Hypothalamus (tissue), 51 donors: ENCODE measurements around the gene TGFBR2.

Experiments
- DNase-seq, 51 donors: peaks; one replicate each; lab custom pipeline; 2025; lab: John Stamatoyannopoulos, UW

TGFBR2 gene

DNA sequence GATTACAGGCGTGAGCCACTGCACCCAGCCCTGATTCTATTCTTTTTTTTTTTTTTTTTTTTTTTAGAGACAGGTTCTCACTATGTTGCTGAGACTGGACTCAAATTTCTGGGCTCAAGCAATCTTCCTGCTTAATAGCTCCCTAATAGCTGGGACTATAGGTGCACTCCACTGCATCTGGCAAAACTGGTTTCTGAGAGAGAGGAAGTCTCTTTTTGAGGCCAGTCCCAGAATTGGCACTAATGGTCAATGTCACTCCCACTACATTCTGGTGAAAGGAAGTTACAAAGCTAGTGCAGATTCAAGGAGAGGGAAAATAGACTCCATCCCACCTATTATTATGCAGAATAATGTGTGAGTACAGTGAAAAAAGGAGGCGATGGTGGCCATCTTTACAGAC lies 5.8 kb upstream of the TGFBR2 start:
- DNase-seq = no peak

DNA sequence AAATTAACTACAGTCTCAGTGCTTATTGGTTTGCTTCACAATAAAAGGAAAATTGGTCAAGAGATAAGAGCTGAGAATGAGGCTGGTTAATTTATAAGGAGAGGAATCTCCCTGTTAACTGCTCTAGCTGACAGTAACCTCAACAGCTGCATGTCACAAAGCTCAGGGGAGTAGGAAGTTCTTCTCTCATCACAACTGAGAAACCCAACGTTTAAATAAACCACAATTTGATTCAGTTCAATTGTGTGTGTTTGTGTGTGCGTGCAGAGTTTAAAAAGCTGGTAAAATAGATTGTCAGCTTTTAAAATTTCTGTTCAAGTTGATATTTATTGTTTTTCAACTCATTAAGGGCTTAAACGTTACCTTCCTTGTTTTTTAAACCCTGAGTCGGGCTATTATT lies 3.5 kb upstream of the TGFBR2 start:
- no peak for DNase-seq

DNA sequence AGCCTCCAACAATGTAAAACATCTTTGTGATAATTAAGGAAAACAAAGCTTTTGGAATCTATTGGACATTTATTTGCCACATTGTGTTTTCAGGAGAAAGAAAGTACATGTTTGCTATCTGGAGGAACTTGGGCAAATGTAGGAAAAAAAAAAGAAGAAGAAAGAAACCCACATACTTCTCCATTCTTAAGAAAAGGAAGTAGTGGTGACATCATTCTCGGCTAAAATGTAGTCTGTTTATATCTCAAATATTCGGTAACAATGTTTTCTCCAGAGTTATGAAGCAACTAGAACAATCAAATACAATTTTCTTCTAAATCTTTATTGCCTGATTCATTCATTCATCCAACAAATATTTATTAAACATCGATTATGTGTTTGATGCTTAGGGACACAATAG lies 2.3 kb upstream of the TGFBR2 start:
- no peak for DNase-seq

DNA sequence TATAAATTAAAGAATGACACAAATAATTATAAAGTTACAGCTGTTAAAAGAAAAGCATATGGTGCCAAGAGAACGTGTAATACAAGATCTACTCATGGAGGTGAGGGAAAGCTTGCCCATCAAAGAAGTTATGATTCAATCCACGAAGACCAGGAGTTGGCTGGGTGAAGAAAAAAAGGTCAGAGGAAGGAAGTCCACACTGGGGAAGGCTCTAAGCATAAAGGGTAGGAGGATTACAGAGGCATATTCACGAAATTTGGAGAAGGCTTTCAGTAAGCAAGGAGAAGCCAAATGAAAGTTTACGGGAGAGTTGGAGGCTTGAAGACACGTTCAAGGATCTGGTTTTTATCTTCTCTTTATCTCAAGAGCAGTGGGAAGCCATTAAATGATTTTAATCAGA lies 1.8 kb upstream of the TGFBR2 start:
- DNase-seq = no peak

DNA sequence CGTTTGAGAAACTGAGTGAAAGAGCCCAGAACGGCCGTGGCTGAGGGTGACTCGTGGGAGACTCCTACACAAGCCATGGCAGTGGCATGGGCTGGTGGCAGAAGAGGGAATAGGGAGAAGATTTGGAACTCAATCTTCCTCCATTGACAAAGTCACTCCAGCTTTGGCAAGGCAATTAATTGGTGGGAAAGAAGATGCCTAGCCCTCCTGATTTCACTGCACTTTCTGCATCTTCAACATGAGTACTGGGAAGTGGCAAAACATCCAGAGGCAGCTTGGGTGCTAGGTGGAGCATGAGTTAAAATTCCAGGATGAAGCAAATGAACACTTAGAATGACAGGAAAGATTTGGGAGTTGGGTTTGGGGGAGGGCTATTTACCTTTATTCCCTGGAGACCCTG lies 1.4 kb upstream of the TGFBR2 start:
- DNase-seq = no peak

DNA sequence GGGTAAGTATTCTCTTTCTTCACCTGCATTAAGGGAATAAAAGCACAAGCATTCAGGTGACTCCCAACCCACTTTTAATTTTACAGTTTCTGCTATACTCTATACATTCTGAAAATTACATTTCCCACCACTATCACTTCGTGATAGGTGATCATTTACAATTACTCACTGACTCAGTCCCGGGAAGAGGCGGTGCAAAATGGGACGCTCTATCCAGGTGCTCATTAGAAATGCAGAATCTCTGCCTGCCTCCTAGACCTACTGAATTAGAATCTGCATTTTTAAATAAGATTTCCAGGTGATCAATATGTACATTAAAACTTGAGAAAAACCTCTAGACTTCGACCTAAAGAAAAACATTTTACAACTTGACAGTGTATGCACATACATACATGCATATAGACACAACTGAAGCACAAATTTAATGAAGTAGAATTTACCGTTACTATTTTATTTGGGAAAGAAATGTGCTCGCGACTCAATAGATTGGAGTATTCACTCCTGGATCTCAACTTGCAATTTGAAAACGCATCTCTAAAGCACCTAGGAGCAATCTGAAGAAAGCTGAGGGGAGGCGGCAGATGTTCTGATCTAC lies 598 bp upstream of the TGFBR2 start:
- no peak for DNase-seq

DNA sequence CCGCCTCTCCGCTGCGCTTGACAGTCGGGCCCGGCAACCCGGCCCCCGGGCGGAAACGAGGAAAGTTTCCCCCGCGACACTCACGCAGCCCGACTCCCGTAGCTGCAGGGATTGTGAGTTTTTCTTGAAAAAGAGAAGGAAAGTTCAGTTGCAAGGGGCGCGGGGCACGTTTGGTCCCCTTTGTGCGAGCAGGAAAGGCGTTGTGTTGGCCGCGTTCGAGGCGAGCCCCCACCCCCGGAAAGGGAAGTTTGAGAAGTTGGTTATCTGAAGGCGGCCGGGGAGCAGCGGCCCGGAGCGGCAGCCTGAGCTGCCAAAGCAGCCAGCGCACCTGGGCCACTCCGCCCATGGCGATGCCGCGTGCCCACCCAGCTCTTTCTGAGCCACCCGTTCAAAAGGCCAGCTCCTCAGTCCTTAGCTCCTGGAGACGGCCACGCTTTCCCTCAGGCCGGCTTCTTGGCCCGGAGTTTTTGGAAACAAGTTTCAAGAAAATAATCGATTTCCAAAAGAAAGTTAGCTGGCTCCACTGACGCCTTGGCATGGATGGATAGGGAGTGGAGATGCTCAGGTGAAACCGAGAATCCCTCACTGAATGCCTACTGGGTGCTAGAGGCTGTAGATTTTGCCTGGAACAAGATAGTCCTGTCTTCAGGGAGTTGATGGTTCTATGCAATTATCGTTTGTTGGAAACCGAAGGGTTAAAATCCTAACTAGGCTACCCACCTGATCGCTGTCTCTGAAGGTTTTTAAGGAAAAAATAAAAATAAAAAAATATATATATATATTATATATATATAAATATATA lies 832 bp downstream of the TGFBR2 start:
- peak in 23 of 51 donors; percentile 5 to 38 (median 12) for DNase-seq

DNA sequence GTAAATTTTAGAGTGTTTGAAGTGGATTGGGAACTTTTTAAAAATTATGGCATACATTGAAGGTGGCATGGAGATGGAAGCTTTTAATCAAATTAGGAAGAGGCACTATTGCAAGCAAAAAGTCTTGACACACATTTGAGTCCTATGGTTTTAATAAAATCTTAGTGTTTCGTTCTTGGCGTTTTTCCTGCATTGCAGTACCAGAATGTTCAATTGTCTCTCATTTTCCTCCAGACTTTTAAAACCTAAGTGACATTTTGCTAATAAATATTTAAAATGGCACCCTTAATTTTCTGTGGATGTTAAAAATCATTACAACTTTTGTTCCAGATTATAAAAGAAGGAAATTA lies 2.2 kb downstream of the TGFBR2 start:
- no peak for DNase-seq

DNA sequence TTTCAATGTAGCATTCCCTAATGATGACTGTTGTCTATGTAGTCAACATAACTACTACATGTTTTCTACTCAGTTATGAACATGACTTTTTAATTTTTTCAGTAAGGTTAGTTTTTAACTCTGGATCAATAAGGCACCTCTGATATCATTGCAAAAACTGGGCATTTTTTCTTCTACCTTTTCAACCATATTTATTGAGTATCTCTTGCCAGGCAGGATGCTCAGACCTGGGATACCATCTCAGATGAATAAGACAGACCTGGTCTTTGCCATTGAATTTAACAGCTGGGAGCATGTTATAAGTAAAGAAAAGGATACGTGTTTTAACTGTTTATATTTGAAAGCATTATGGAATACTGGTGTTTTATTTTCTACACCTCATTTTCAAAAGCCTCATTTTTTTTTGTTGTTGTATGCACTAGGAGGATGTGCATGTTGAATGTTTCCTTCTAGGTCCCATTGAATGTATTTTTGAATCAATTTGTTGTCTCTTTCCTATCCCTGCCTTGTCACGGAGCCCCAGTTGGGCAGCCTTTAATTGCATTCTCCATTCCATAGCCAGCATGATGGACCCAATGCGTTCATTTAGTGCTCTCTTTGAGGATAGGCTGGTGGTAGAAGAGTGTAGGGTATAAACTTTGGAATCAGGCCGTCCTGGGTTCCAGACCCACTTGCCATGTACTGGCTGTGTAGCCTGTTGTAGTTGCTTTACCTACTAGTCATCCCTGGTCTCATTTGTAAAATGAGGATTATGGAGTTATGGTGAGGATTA lies 3.7 kb downstream of the TGFBR2 start:
- no peak for DNase-seq

DNA sequence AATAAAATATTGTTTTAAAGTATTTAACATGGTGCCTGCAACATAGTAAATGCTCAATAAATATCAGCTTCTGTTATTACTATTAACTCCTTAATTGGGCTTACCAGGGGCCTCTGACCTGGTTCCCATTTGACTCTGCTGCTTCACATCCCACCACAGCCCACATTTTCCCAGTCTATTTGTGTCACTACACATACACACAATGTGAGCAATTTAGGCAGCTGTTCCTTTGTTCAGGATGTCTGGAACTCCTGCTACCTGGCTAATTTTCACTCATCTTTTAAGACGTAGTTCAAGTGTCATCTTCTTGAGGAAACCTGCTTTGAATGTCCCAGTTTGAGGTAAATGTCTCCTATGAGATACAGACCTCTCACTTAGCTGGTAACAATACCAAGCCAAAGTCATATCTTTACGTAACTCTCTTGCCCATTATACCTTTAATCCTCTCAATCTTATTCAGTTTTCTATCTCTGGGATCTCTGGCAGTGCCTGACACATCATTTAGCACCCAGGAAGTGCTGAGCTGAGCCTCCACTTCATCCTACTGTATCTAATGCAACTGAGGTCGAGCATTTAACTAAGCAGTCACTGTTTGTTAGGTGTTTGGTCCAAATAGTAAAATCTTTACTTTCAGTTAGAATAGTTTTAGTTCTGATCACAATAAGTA lies 4.4 kb downstream of the TGFBR2 start:
- DNase-seq = no peak

DNA sequence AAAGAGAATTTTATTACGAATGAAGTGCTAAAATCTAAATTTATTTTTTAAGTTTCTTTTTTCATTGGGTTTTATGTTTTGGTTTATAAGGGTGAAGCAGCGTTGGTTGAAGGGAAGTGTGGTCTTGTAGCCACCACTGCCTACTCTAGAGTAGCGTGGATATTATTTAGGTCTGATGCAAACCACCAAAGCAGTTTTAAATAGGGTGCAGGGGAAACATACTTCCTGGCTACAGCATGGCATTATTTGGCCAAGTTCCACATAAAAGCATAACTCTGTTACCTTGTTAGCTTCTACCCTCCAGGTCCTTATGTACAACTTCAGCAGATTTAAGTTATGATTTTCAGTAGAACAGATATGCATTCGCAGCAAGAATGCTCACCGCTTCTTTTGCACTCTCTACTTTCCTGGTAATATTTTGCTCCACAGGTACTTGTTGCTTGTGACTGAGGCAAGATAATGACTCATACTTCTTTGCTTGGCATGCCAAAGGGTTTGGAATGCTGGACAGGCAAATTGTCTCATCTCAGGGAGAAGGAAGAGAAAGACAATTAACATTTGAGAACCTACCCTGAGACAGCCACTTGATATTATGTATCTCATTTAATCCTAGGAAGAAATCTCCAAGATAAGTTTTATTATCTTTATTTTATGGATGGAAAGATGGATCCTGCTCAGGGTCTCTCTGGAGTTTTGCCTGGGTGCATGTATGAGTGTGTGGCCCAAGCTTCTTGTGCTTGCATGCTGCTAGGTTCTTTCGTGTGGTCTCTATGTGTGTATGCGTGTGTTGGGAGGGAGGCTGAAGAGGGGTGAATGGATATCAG lies 5.4 kb downstream of the TGFBR2 start:
- no peak for DNase-seq

DNA sequence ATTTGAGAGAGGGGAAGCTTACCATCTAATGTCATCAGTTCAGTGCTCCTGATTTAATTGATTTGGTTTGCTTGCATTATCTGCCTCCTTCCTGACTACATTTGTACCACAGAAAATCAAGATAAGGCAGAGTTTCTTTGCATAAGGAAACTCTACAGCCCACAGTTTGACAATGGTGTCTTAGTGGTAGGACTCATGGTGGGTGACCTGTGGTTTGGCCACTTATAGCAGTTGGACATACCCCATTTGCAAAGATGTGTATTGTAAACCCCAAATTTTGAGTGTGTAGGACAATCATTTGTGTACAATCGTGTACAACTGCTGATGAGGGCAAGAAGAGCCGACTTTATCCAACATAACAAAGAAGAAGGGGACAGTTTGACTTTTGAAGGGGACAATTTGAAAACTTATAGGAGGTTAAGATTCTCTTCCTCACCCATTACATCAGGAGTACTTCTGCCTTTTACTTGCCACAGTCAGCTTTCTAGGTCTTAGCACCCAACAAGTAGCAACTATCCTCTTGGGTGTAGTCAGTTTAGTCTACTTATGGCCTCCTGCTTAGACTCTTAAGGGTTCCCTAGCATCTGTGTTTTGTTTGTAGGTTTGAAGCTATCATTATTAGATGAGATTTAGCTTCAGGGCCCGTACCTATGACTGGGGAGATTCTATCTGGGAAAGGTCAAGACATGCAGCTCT lies 6.2 kb downstream of the TGFBR2 start:
- no peak for DNase-seq

DNA sequence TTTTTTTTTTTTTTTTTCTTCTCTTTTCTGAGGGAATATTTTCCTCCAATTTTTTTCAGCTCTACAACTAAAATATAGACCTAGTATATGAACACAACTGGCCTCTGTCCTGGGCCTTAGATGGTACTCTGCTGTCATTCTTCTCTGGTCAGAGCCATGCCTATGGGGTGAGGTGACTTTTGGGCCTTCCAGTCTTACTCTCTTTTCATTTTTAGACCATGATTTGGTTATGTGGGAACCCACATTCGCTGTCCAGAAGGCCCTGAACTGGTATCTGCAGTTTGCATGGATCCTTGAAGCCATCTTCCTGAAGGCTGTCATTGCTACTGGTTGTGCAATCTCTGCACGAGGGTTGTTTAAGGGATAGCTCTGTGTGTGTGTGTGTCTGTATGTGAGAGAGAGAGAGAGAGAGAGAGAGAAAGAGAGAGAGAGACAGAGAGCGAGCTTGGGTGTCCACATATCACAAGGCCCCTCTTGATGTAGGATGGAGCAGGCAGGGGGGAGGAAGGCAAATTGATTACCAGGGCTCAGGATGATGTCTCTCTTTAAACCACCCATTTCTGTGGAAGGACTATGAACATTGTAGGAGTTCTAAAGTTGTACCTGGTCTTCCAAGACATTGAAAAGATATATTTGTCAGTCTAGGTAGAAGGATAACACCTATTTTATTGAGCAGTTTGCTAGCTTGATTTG lies 6.9 kb downstream of the TGFBR2 start:
- no peak for DNase-seq

DNA sequence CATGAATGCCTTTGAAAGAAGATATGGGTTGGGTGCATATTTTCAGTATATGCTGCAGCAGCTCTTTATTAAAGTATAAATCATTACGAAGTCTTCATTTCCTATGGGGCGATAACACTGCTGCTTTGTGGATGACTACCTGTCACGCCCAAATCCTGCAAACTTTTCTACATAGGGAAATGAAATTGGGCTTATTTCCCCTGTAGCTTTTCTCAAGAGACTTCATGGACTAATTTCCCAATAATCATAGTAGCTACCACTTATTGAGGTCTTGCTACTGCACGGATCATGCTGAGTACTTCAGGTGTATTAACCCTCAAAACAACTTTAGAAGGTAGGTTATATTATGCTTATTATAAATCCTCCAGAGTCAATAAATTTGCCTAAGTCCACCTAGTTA lies 8.0 kb downstream of the TGFBR2 start:
- no peak for DNase-seq

DNA sequence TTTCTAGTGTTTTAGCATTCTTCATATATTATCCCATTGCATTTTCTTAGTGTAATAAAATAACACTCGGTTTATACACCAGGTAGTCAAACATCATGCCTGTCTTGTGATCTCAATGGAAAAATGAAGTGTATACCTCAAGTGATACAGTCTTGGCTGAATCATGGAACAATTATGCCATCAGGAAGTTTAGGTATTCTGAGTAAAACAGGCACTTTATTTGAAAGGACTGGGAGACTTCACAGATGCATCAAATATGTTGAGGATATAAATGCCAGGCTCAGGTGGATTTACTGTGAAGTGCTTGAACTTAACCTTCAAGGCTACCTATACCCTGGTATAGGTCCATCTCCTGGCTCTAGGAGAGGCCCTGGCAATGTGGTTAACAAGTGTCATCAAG lies 8.5 kb downstream of the TGFBR2 start:
- DNase-seq = no peak

DNA sequence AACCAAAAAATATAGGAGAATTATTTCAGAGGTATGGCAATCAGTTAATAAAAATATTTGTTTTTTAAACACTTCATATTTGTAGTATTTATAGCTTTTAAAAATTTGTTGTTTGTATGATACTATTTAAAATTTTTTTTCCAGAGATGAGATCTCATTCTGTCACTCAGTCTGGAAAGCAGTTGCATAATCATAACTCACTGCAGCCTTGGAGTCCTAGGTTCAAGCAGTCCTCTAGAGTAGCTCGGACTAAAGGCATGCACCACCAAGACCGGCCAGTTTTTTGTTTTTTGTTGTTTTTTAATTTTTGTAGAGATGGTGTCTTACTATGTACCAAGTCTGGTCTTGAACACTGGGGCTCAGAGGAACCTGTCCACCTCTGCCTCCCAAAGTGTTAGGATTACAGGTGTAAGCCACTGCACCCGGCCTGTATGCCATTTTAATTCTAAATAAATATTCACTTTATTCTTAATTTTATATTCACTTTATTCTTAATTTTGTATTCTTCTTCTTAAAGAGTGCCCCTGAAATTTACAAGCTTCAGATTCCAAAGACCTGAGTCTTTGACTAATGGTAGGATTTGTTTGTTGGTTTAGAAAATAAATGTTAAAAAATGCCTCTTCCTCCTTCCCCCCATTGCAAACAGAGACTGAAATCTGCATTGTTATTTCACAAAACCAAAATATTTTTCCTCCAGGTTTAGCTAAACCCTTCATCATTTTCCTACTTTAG lies 9.4 kb downstream of the TGFBR2 start:
- no peak for DNase-seq

DNA sequence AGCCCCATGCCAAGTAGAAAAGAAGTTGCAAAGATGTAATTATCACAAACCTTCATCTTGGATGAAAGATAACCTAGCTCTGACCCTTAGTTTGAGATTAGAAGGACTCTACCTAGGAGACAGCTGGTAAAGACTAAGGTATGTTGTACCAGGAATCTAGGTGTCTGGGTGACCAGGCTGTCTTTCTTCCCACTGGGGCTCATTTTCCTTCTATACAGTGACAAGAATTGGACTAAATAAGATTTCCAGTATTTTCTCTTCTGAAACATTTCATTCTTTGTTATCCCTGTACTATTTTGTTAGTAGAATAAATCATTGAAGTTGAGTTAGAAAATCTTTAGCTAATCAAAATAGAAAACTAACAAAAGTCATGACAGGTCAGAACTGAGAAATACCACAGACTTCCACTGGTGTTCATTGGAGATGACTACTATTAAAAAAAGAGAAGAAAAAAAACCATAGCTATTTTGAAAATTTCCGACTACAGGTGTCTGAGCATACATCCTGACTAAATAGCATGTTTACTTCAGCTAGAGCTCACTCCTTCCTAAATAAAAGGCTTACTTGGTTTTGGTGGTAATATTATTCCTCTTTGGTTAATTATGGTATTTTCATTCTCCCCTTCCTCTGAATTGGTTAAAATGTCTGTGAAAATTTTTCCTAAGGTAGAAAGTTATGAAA lies 10.1 kb downstream of the TGFBR2 start:
- no peak for DNase-seq

DNA sequence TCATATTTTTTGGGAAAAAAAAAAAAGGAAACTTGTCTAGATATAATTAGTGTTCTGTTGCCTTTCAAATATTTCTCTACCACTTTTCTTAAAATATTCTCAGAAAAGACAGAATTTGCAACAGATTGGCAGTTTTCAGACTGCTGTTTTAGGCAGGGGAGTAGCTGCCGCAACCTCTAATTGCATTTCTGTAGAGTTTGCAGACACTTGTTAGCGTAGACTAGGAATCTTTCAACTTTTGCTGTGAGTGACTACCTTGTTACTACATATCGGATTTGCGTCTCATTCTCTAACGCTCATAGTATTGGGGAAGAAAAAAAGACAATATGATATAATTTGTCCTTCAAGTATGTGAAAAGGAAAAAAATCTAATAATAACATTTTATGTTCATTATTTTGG lies 10.7 kb downstream of the TGFBR2 start:
- DNase-seq = no peak
